ENCODE data around the gene SP5. TPM values are rescaled to one million over a fixed set of nuclear protein-coding genes. Genes with fewer than 3 reads are reported as not detected.
A peak's percentile ranks its signal among the peaks of the same experiment; 100 is the strongest.

SP5 gene
- total and polyA plus RNA-seq, 9 of the 15 experiments (the other 6 are each of a cell fraction or from before 2014, with no cell fraction given) = 0.03 to 1.7 (median 0.16) TPM; not detected in 1

- TF ChIP-seq SMARCB1 (IDR thresholded peaks at IDR 0.05; ENCODE audit: insufficient read length, low read depth) = no peak
- no peak for TF ChIP-seq NCOA4 (IDR thresholded peaks at IDR 0.05; ENCODE audit: partially characterized antibody)
- TF ChIP-seq PTBP1 (IDR thresholded peaks at IDR 0.05; ENCODE audit: low read depth, low read length) = no peak
- TF ChIP-seq SOX6 (IDR thresholded peaks at IDR 0.05) = no peak
- no peak for TF ChIP-seq ZNF696 (CRISPR knock-in tag; conservative IDR thresholded peaks at IDR 0.05)
- no peak for TF ChIP-seq JUNB (CRISPR knock-in tag; conservative IDR thresholded peaks at IDR 0.05)
- no peak for TF ChIP-seq ZNF639 (CRISPR knock-in tag; conservative IDR thresholded peaks at IDR 0.05 in 1 of 2, IDR thresholded peaks at IDR 0.05 in 1 of 2)
- TF ChIP-seq RCOR1 (IDR thresholded peaks at IDR 0.05; ENCODE audit: borderline replicate concordance in 1 of 2, low read depth in 2 of 2, low read length in 2 of 2) = 0 out of 4 replicates have a peak, but pooled peaks of 1 of the 2 experiments have one; percentile 35
- no peak for TF ChIP-seq HMG20A (CRISPR knock-in tag; conservative IDR thresholded peaks at IDR 0.05)
- TF ChIP-seq NKRF (IDR thresholded peaks at IDR 0.05; ENCODE audit: borderline replicate concordance) = no peak
- peak; percentile 54 to 90 for TF ChIP-seq E2F6 (IDR thresholded peaks at IDR 0.05; ENCODE audit: borderline replicate concordance in 1 of 2, extremely low read depth in 1 of 2, insufficient read depth in 1 of 2, insufficient read length in 1 of 2, low read depth in 1 of 2, low read length in 1 of 2, poor library complexity in 1 of 2, severe bottlenecking in 1 of 2)
- no peak for TF ChIP-seq PPARD (CRISPR knock-in tag; IDR thresholded peaks at IDR 0.05)
- no peak for TF ChIP-seq MEIS2 (IDR thresholded peaks at IDR 0.05; ENCODE audit: partially characterized antibody)
- no peak for TF ChIP-seq ZNF197 (CRISPR knock-in tag; IDR thresholded peaks at IDR 0.05; ENCODE audit: low read depth)
Observed at GRCh38 chr2:170740660-170741059, 25.5 kb downstream of the SP5 start (continued).
